ENCODE data around the gene BCL2. TPM values are rescaled to one million over a fixed set of nuclear protein-coding genes. Genes with fewer than 3 reads are reported as not detected.

Gene BCL2
- total and polyA plus RNA-seq, 9 of the 15 experiments (the other 6 are each of a cell fraction or from before 2014, with no cell fraction given) = 0.10 to 1.1 (median 0.65) TPM

GRCh38 chr18:63254716-63255399, 64.7 kb downstream of the BCL2 start (continued):
- no peak for TF ChIP-seq REST (IDR thresholded peaks at IDR 0.05; ENCODE audit: borderline replicate concordance)
- TF ChIP-seq REST (CRISPR knock-in tag; IDR thresholded peaks at IDR 0.05; ENCODE audit: low read depth) = no peak
- no peak for TF ChIP-seq ESRRB (CRISPR knock-in tag; IDR thresholded peaks at IDR 0.05; ENCODE audit: borderline replicate concordance)
- no peak for TF ChIP-seq RBM25 (IDR thresholded peaks at IDR 0.05; ENCODE audit: low read depth, low read length, severe bottlenecking)
- no peak for TF ChIP-seq NFIX (CRISPR knock-in tag; IDR thresholded peaks at IDR 0.05; ENCODE audit: low read depth)
- TF ChIP-seq ZKSCAN1 (IDR thresholded peaks at IDR 0.05; ENCODE audit: low read depth, low read length) = no peak
- TF ChIP-seq TFAM (CRISPR knock-in tag; conservative IDR thresholded peaks at IDR 0.05) = no peak

All from K562 (cell line).